ENCODE measurements around the gene PRTFDC1. TPM values are rescaled to one million over a fixed set of nuclear protein-coding genes. Genes with fewer than 3 reads are reported as not detected.

The PRTFDC1 gene
- total RNA-seq, 1 experiment from 2014 or later = 15.8 TPM

GRCh38 chr10:24963521-24964041, 11.2 kb upstream of the PRTFDC1 start:
- Histone ChIP-seq H3F3A (ENCODE audit: insufficient read depth, low read depth) (peaks cover 10% of the 10 kb centered on the region), H3K27me3 (ENCODE audit: insufficient read depth, low read depth) (no peaks in the 10 kb centered on the region), H3K9me2 (ENCODE audit: insufficient read depth) (no peaks in the 10 kb centered on the region), H3K4me2 (peak overlapping the region; percentile 52), H3K36me3 (ENCODE audit: low read depth) (no peaks in the 10 kb centered on the region), H3K4me3 (no peak overlapping the region), H3K27ac (peak overlapping the region; percentile 85), H3K79me2 (ENCODE audit: low read depth) (no peaks in the 10 kb centered on the region), H3K9me3 (ENCODE audit: insufficient read depth, low read depth) (no peaks in the 10 kb centered on the region), H3K4me1 (replicated peaks; ENCODE audit: insufficient read depth) (peaks cover 39% of the 10 kb centered on the region), H4K20me1 (ENCODE audit: insufficient read depth) (no peaks in the 10 kb centered on the region), H2AFZ (no peak overlapping the region)
- CTCF ChIA-PET = no interaction called here
- BruUV-seq (replicated peaks) = no TSS peak
- POLR2A ChIA-PET (ENCODE audit: unreplicated experiment) = no interaction called here
- TF ChIP-seq EZH2 (IDR thresholded peaks at IDR 0.05; ENCODE audit: low read depth) (no peak), CTCF (conservative IDR thresholded peaks at IDR 0.05) (no peak)
- intact Hi-C loops (cut with micrococcal nuclease; ENCODE audit: unreplicated experiment) = no loop called here
- DNase-seq = no peak

DNA sequence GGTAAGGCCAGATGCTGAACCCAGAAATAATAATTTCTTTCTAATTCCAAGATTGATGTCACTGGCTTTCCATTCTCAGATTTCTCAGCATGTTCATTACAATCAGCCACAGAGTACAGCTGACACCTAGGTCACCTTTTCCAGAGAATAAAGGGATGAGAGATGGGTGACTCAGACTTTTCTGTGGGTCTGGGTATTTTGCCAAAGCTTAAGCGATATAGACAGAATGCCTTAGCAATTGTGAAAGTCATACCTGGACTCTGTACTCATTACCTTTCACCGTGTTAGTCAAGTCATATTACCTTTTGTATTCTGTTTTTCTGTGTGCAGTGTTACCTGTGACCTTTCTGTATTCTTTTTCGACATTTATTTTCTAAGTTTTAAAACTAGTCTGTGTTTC, 10.6 kb upstream of the PRTFDC1 start:
- peak; percentile 46 to 85 for DNase-seq
- BruUV-seq (replicated peaks) = no TSS peak
- intact Hi-C loops (cut with micrococcal nuclease; ENCODE audit: unreplicated experiment) = no loop called here

GRCh38 chr10:24961582-24961981, 9.2 kb upstream of the PRTFDC1 start:
- H3K27ac ChIP-seq = no peak overlapping the region
- no TSS peak for BruUV-seq (replicated peaks)
- H3K9me3 ChIP-seq (ENCODE audit: insufficient read depth, low read depth) = no peaks in the 10 kb centered on the region
- H3K9me2 ChIP-seq (ENCODE audit: insufficient read depth) = no peaks in the 10 kb centered on the region
- intact Hi-C loops (cut with micrococcal nuclease; ENCODE audit: unreplicated experiment) = no loop called here
- POLR2A ChIA-PET (ENCODE audit: unreplicated experiment) = no interaction called here
- no peak overlapping the region for H3K4me2 ChIP-seq
- CTCF ChIA-PET = no interaction called here
- no peak overlapping the region for H2AFZ ChIP-seq
- H3F3A ChIP-seq (ENCODE audit: insufficient read depth, low read depth) = peaks cover 14% of the 10 kb centered on the region
- H3K4me1 ChIP-seq (replicated peaks; ENCODE audit: insufficient read depth) = peaks cover 57% of the 10 kb centered on the region
- no peaks in the 10 kb centered on the region for H3K36me3 ChIP-seq (ENCODE audit: low read depth)
- TF ChIP-seq CTCF (conservative IDR thresholded peaks at IDR 0.05) (no peak), EZH2 (IDR thresholded peaks at IDR 0.05; ENCODE audit: low read depth) (no peak)
- DNase-seq = no peak
- no peaks in the 10 kb centered on the region for H3K27me3 ChIP-seq (ENCODE audit: insufficient read depth, low read depth)
- no peak overlapping the region for H3K4me3 ChIP-seq
- no peaks in the 10 kb centered on the region for H3K79me2 ChIP-seq (ENCODE audit: low read depth)
- no peaks in the 10 kb centered on the region for H4K20me1 ChIP-seq (ENCODE audit: insufficient read depth)

More for the DNA sequence above, 10.6 kb upstream of the PRTFDC1 start:
- Histone ChIP-seq H3K4me2 (peak overlapping the region; percentile 52), H3K79me2 (ENCODE audit: low read depth) (no peaks in the 10 kb centered on the region), H3K27ac (peak overlapping the region; percentile 85), H3K9me2 (ENCODE audit: insufficient read depth) (no peaks in the 10 kb centered on the region), H3K27me3 (ENCODE audit: insufficient read depth, low read depth) (no peaks in the 10 kb centered on the region), H3K36me3 (ENCODE audit: low read depth) (no peaks in the 10 kb centered on the region), H3F3A (ENCODE audit: insufficient read depth, low read depth) (peaks cover 14% of the 10 kb centered on the region), H2AFZ (no peak overlapping the region), H3K4me3 (no peak overlapping the region), H4K20me1 (ENCODE audit: insufficient read depth) (no peaks in the 10 kb centered on the region), H3K9me3 (ENCODE audit: insufficient read depth, low read depth) (no peaks in the 10 kb centered on the region), H3K4me1 (replicated peaks; ENCODE audit: insufficient read depth) (peaks cover 44% of the 10 kb centered on the region)
- POLR2A ChIA-PET (ENCODE audit: unreplicated experiment) = no interaction called here
- TF ChIP-seq CTCF (conservative IDR thresholded peaks at IDR 0.05) (no peak), EZH2 (IDR thresholded peaks at IDR 0.05; ENCODE audit: low read depth) (no peak)
- CTCF ChIA-PET = no interaction called here
